Natural killer cell (primary cell): ENCODE data around the gene KIF26A. TPM values are rescaled to one million over a fixed set of nuclear protein-coding genes. Genes with fewer than 3 reads are reported as not detected.

Source experiments
- ATAC-seq, 3 donors: fragments of 150-1000 bp in 2 of 3; fragments of 200-7000 bp in 1 of 3; cut with Tn5 transposase; 1 replicate in 1 of 3; 2 replicates in 2 of 3; pipeline ENCODE4 v1.10.0; 2021; ENCODE audit warnings: mild to moderate bottlenecking in 2 of 3, moderate library complexity in 2 of 3
- DNase-seq, 2 donors: peaks; one replicate each; pipeline versions ENCODE4 v3.0.0 to v3.0.0-alpha.2; 2013 to 2021; ENCODE audit warnings: mixed read lengths in 1 of 2
- H3K27ac ChIP-seq: one replicate; pipeline ENCODE4 v1.5.1; 2013; ENCODE audit warnings: mild to moderate bottlenecking, low read length
- H3K27me3 ChIP-seq: one replicate; pipeline ENCODE4 v1.6.1; 2013; ENCODE audit warnings: low read length; ENCODE audit not compliant: control insufficient read depth, insufficient read depth
- H3K36me3 ChIP-seq: one replicate; pipeline ENCODE4 v1.6.1; 2013; ENCODE audit warnings: low read length; ENCODE audit not compliant: control insufficient read depth, insufficient read depth
- H3K4me1 ChIP-seq: one replicate; pipeline ENCODE4 v1.6.1; 2013; ENCODE audit warnings: low read length; ENCODE audit not compliant: control insufficient read depth, insufficient read depth
- H3K4me3 ChIP-seq: one replicate; pipeline ENCODE4 v1.5.1; 2013; ENCODE audit warnings: low read length
- H3K9me3 ChIP-seq: one replicate; pipeline ENCODE4 v1.6.1; 2013; ENCODE audit warnings: low read length; ENCODE audit not compliant: control insufficient read depth, insufficient read depth
- H3K27ac Mint-ChIP-seq, 2 donors: one replicate each; pipeline ENCODE4 v1.8.0; 2022; ENCODE audit warnings: mild to moderate bottlenecking in 2 of 2, mixed read lengths in 2 of 2, moderate library complexity in 1 of 2
- H3K27me3 Mint-ChIP-seq, 2 donors: one replicate each; pipeline ENCODE4 v1.8.0; 2022; ENCODE audit warnings: low read depth in 2 of 2, mixed read lengths in 2 of 2
- H3K36me3 Mint-ChIP-seq: one replicate; pipeline ENCODE4 v1.8.0; 2022; ENCODE audit warnings: mixed read lengths
- H3K4me1 Mint-ChIP-seq, 2 donors: one replicate each; pipeline ENCODE4 v1.8.0; 2022; ENCODE audit warnings: mixed read lengths in 2 of 2
- H3K4me3 Mint-ChIP-seq: one replicate; pipeline ENCODE4 v1.8.0; 2022; ENCODE audit warnings: mild to moderate bottlenecking, moderate library complexity, mixed read lengths
- H3K9me3 Mint-ChIP-seq, 2 donors: one replicate each; pipeline ENCODE4 v1.8.0; 2022; ENCODE audit warnings: mixed read lengths in 2 of 2
- WGBS: methylation state at CpG from one replicate; pipeline ENCODE4 v1.1.7; 2013; ENCODE audit warnings: missing lambda C conversion rate; ENCODE audit not compliant: insufficient coverage; 5-methylcytosine and 5-hydroxymethylcytosine counted together
- intact Hi-C: fragments of 100-400 bp; cut with micrococcal nuclease; formaldehyde crosslinking; loops from one replicate; pipeline ENCODE4 v1.14.2; 2022
- total RNA-seq, 4 donors: library from RNA; stranded (reverse); fragments of 120-200 nt in 1 of 4; gene quantifications; one replicate each; pipeline versions ENCODE4 v1.2.3 to v1.2.4, GENCODE V29; 2013 to 2022
- TF ChIP-seq, protein P1 (sequence below): fragments of 200-600 bp; IDR thresholded peaks from one replicate; pipeline ENCODE4 v1.8.0; 2022; ENCODE audit warnings: antibody characterized with exemption

The KIF26A gene
- total RNA-seq, 3 donors from 2014 or later (not counting 1 experiment from before 2014, with no cell fraction given), result not detected

GRCh38 chr14:104119119-104119487 is 19.3 kb upstream of the KIF26A start:
- H3K9me3 Mint-ChIP-seq, result peaks cover 3 to 4% of the 10 kb centered on the region in 2 donors
- peaks cover 9 to 28% of the 10 kb centered on the region in 2 donors for H3K27me3 Mint-ChIP-seq
- H3K4me3 Mint-ChIP-seq, result no peak overlapping the region
- peaks cover 4% of the 10 kb centered on the region for H3K27me3 ChIP-seq
- DNase-seq (no peak), ATAC-seq (no peak)
- no peak overlapping the region for H3K27ac ChIP-seq
- H3K36me3 ChIP-seq, result no peaks in the 10 kb centered on the region
- H3K36me3 Mint-ChIP-seq, result peaks cover 7% of the 10 kb centered on the region
- no peaks in the 10 kb centered on the region for H3K9me3 ChIP-seq
- no peak overlapping the region for H3K27ac Mint-ChIP-seq
- H3K4me1 ChIP-seq, result peaks cover 6% of the 10 kb centered on the region
- 66% methylated on average over 2 of the region's 3 CpGs for WGBS
- intact Hi-C loops, result no loop called here
- no peak overlapping the region for H3K4me3 ChIP-seq
- H3K4me1 Mint-ChIP-seq, result no peaks in the 10 kb centered on the region
- TF ChIP-seq, protein P1, sequence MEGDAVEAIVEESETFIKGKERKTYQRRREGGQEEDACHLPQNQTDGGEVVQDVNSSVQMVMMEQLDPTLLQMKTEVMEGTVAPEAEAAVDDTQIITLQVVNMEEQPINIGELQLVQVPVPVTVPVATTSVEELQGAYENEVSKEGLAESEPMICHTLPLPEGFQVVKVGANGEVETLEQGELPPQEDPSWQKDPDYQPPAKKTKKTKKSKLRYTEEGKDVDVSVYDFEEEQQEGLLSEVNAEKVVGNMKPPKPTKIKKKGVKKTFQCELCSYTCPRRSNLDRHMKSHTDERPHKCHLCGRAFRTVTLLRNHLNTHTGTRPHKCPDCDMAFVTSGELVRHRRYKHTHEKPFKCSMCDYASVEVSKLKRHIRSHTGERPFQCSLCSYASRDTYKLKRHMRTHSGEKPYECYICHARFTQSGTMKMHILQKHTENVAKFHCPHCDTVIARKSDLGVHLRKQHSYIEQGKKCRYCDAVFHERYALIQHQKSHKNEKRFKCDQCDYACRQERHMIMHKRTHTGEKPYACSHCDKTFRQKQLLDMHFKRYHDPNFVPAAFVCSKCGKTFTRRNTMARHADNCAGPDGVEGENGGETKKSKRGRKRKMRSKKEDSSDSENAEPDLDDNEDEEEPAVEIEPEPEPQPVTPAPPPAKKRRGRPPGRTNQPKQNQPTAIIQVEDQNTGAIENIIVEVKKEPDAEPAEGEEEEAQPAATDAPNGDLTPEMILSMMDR, result no peak

DNA sequence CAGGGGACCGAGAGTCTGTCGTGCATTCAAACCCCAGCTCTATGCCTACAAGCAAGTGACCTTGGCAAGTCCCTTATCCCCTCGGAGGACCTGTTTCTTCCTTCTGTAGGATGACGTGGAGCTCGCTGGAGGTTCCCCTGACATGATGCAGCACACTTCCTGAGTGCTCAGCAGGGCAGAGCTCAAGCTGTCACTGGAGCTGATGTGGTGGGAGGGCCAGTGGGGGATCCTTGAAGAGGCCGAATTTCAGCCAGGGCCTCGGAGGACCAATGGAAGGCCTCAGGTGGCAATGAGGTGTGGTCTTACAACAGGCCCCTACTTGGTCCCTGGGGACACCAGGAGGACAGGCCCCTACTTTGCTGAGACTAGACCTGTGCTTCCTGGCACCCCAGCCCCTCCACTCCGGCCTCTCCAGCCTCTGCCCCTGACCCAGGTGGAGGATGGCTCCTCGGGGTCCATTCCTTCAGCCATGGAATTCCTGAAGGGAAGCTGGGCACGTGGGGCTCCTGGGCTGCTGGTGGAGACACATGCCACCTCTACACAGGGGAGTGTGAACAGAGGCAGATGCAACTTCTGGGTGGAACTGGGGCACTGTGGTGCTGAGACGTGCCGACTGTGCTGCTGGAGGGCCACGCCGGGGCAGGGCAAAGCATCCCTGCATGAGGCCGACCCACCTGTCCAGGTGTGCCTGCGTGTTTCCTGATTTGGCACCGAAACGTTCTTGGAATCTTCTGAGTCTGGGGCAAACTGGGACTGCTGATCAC is 18.7 kb upstream of the KIF26A start:
- intact Hi-C loops, result no loop called here
- 67% methylated on average over 18 of the region's 18 CpGs for WGBS
- Mint-ChIP-seq H3K27ac (no peak overlapping the region), H3K27me3 (peaks cover 9 to 31% of the 10 kb centered on the region in 2 donors), H3K4me3 (no peak overlapping the region), H3K4me1 (no peaks in the 10 kb centered on the region), H3K9me3 (peaks cover 4 to 5% of the 10 kb centered on the region in 2 donors), H3K36me3 (peaks cover 11% of the 10 kb centered on the region)
- H3K27me3 ChIP-seq, result peaks cover 4% of the 10 kb centered on the region
- H3K27ac ChIP-seq, result no peak overlapping the region
- TF ChIP-seq, protein P1, result no peak
- H3K4me1 ChIP-seq, result peaks cover 6% of the 10 kb centered on the region
- no peak overlapping the region for H3K4me3 ChIP-seq
- no peaks in the 10 kb centered on the region for H3K36me3 ChIP-seq
- ATAC-seq, result no peak
- H3K9me3 ChIP-seq, result no peaks in the 10 kb centered on the region
- DNase-seq, result no peak

- no peak for ATAC-seq
- no peak overlapping the region for H3K27ac Mint-ChIP-seq
Measured at GRCh38 chr14:104120281-104120741, 18.1 kb upstream of the KIF26A start.

More at GRCh38 chr14:104120281-104120741, 18.1 kb upstream of the KIF26A start:
- Mint-ChIP-seq H3K4me3 (no peak overlapping the region), H3K9me3 (peaks cover 5 to 7% of the 10 kb centered on the region in 2 donors), H3K36me3 (peaks cover 11% of the 10 kb centered on the region), H3K27me3 (peaks cover 9 to 32% of the 10 kb centered on the region in 2 donors), H3K4me1 (no peaks in the 10 kb centered on the region)
- H3K27ac ChIP-seq, result no peak overlapping the region
- 73% methylated on average over 5 of the region's 5 CpGs for WGBS
- H3K4me3 ChIP-seq, result no peak overlapping the region
- no peak for DNase-seq
- TF ChIP-seq, protein P1, result no peak
- no peaks in the 10 kb centered on the region for H3K9me3 ChIP-seq
- H3K4me1 ChIP-seq, result peaks cover 6% of the 10 kb centered on the region
- H3K36me3 ChIP-seq, result no peaks in the 10 kb centered on the region
- H3K27me3 ChIP-seq, result peaks cover 4% of the 10 kb centered on the region
- intact Hi-C loops, result no loop called here
